Activated CD4-positive, alpha-beta T cell treated with anti-CD3 and anti-CD28 coated beads, Interleukin-2, amount 50 U/mL, for 24 hours (primary cell): ENCODE results near the gene SLFN12L.
"Not testable (repeated sequence)": the region's sequence is repeated elsewhere in the genome, so short reads cannot be mapped to it uniquely, and the experiment has no call there.

Experiments used
- DNase-seq, 2 donors: peaks; one replicate each; pipeline ENCODE4 v3.0.0-alpha.2; 2020; ENCODE audit warnings: low read depth in 1 of 2, low spot score in 1 of 2

SLFN12L gene

GRCh38 chr17:35537601-35538141, at the start of gene SLFN12L:
Gene SLFN12L, minus strand, starts transcription at chr17:35537678. Its CDS starts 15,314 bp downstream, at chr17:35522364.
- no peak for DNase-seq

- DNase-seq, result no peak
Observed at GRCh38 chr17:35586569-35587073, 49.1 kb upstream of the SLFN12L start.

- DNase-seq, result no peak
Observed at GRCh38 chr17:35584061-35584460, 46.6 kb upstream of the SLFN12L start.

GRCh38 chr17:35578929-35579432, 41.5 kb upstream of the SLFN12L start:
- DNase-seq, result no peak

- DNase-seq, result peak; percentile 64 to 88
Observed at GRCh38 chr17:35578197-35578928, 40.9 kb upstream of the SLFN12L start, which contains the start of gene PEX12. Gene PEX12, minus strand, starts transcription at chr17:35578571. Its CDS starts 550 bp downstream, at chr17:35578021.

GRCh38 chr17:35577830-35578196, 40.3 kb upstream of the SLFN12L start:
- no peak for DNase-seq

- DNase-seq, result no peak
Observed at GRCh38 chr17:35575759-35576158, 38.3 kb upstream of the SLFN12L start.

GRCh38 chr17:35569405-35569804, 31.9 kb upstream of the SLFN12L start:
- DNase-seq, result no peak

- peak in 1 of 2 donors; percentile 56 for DNase-seq
Observed at GRCh38 chr17:35568561-35568960, 31.1 kb upstream of the SLFN12L start.

- DNase-seq, result no peak
Observed at GRCh38 chr17:35566968-35567367, 29.5 kb upstream of the SLFN12L start.

GRCh38 chr17:35563181-35563580, 25.7 kb upstream of the SLFN12L start:
- not testable (repeated sequence) for DNase-seq

GRCh38 chr17:35560703-35561102, 23.2 kb upstream of the SLFN12L start, which contains the start of gene SLFN14:
Gene SLFN14, minus strand, starts transcription at chr17:35560819. Its CDS starts 2,757 bp downstream, at chr17:35558062.
- no peak for DNase-seq

- DNase-seq, result no peak
Observed at GRCh38 chr17:35559495-35560210, 22.2 kb upstream of the SLFN12L start.

GRCh38 chr17:35557353-35557752, 19.9 kb upstream of the SLFN12L start:
- no peak for DNase-seq

- DNase-seq, result no peak
Observed at GRCh38 chr17:35555691-35556090, 18.2 kb upstream of the SLFN12L start.

- DNase-seq, result no peak
Observed at GRCh38 chr17:35554668-35555067, 17.2 kb upstream of the SLFN12L start.

- no peak for DNase-seq
Observed at GRCh38 chr17:35553310-35553709, 15.8 kb upstream of the SLFN12L start.

- no peak for DNase-seq
Observed at GRCh38 chr17:35548978-35549377, 11.5 kb upstream of the SLFN12L start.

GRCh38 chr17:35548208-35548810, 10.8 kb upstream of the SLFN12L start:
- no peak for DNase-seq

- DNase-seq, result no peak
Observed at GRCh38 chr17:35546487-35546886, 9.0 kb upstream of the SLFN12L start.

- no peak for DNase-seq
Observed at GRCh38 chr17:35545150-35545549, 7.7 kb upstream of the SLFN12L start.
